Mesothelial cell of epicardium (in vitro differentiated cells): ENCODE results near the gene JAGN1. TPM values are rescaled to one million over a fixed set of nuclear protein-coding genes. Genes with fewer than 3 reads are reported as not detected.
A peak's percentile ranks its signal among the peaks of the same experiment; 100 is the strongest.
"Not testable (repeated sequence)": the region's sequence is repeated elsewhere in the genome, so short reads cannot be mapped to it uniquely, and the experiment has no call there.

ENCODE experiments used
- DNase-seq, 2 experiments: peaks; one replicate each; pipeline ENCODE4 v3.0.0; 2021; ENCODE audit warnings: low spot score in 2 of 2; ENCODE audit not compliant: unreplicated experiment in 2 of 2
- H3K27ac Mint-ChIP-seq: 2 replicates; pipeline ENCODE4 v1.8.0; 2021; ENCODE audit warnings: mixed read lengths
- H3K27me3 Mint-ChIP-seq: 2 replicates; pipeline ENCODE4 v1.8.0; 2021; ENCODE audit warnings: low read depth, mixed read lengths
- H3K36me3 Mint-ChIP-seq: 2 replicates; pipeline ENCODE4 v1.8.0; 2021; ENCODE audit warnings: mixed read lengths
- H3K4me1 Mint-ChIP-seq: 2 replicates; pipeline ENCODE4 v1.8.0; 2021; ENCODE audit warnings: mixed read lengths
- H3K4me3 Mint-ChIP-seq: 2 replicates; pipeline ENCODE4 v1.8.0; 2021; ENCODE audit warnings: mild to moderate bottlenecking, moderate library complexity, mixed read lengths
- H3K9me3 Mint-ChIP-seq: 2 replicates; pipeline ENCODE4 v1.8.0; 2021; ENCODE audit warnings: mixed read lengths
- total RNA-seq: library from RNA; stranded (reverse); gene quantifications from 3 replicates; pipeline ENCODE4 v1.2.1, GENCODE V29; 2021
- TF ChIP-seq, protein P1 (sequence below): fragments of 200-600 bp; sonication (generic); IDR thresholded peaks from one replicate; pipeline ENCODE4 v1.5.0; 2021; ENCODE audit warnings: antibody characterized with exemption; ENCODE audit not compliant: unreplicated experiment

JAGN1 gene
- total RNA-seq, 1 donor from 2014 or later: 32.1 TPM

DNA sequence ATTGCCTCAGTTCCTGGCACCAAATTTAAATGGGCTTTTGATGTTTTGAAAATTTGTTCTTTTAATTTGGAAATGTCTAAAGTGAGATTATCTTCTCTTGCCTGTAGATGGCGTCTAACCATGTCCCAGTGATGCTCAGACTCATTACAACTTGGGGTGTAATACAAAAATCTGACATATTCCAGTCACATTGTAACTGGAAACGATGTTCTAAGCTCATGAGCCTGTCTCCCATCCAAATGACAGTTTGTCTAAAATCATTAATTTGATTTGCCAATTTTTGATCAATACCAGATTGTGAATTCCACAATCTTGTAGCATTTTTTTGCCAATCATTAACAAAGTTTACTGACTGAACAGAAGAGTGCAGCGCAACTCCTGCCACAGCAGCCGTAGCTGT, 41.5 kb upstream of the JAGN1 start:
- H3K4me3 Mint-ChIP-seq, H3K9me3 Mint-ChIP-seq, DNase-seq, H3K36me3 Mint-ChIP-seq: not testable (repeated sequence)
- H3K4me1 Mint-ChIP-seq: peaks cover 25% of the 10 kb centered on the region
- peaks cover 14% of the 10 kb centered on the region for H3K27me3 Mint-ChIP-seq
- peak overlapping the region; percentile 68 for H3K27ac Mint-ChIP-seq
- TF ChIP-seq, protein P1, sequence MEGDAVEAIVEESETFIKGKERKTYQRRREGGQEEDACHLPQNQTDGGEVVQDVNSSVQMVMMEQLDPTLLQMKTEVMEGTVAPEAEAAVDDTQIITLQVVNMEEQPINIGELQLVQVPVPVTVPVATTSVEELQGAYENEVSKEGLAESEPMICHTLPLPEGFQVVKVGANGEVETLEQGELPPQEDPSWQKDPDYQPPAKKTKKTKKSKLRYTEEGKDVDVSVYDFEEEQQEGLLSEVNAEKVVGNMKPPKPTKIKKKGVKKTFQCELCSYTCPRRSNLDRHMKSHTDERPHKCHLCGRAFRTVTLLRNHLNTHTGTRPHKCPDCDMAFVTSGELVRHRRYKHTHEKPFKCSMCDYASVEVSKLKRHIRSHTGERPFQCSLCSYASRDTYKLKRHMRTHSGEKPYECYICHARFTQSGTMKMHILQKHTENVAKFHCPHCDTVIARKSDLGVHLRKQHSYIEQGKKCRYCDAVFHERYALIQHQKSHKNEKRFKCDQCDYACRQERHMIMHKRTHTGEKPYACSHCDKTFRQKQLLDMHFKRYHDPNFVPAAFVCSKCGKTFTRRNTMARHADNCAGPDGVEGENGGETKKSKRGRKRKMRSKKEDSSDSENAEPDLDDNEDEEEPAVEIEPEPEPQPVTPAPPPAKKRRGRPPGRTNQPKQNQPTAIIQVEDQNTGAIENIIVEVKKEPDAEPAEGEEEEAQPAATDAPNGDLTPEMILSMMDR: peak; percentile 35

DNA sequence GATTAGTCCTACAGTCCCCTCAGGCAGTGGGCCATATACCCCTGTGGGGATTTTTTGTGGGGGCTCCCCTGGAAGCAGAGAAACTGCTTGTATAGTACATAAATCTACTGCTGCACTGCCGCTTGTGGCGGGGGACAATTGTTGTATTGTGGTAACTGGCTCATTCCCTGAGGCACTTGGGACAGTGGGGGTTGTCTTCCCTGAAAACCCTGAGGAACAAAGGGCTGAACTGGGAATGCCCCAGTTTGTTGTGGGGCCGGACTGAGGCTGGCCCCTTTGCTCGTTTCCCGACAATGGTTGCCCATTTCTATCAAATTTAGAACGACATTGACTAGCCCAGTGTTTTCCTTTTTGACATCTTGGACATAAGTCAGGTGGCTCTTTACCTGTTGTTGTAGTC, 39.0 kb upstream of the JAGN1 start:
- not testable (repeated sequence) for H3K36me3 Mint-ChIP-seq, H3K4me3 Mint-ChIP-seq, H3K9me3 Mint-ChIP-seq, H3K27ac Mint-ChIP-seq, DNase-seq
- Mint-ChIP-seq H3K4me1 (peaks cover 28% of the 10 kb centered on the region), H3K27me3 (peaks cover 14% of the 10 kb centered on the region)

DNA sequence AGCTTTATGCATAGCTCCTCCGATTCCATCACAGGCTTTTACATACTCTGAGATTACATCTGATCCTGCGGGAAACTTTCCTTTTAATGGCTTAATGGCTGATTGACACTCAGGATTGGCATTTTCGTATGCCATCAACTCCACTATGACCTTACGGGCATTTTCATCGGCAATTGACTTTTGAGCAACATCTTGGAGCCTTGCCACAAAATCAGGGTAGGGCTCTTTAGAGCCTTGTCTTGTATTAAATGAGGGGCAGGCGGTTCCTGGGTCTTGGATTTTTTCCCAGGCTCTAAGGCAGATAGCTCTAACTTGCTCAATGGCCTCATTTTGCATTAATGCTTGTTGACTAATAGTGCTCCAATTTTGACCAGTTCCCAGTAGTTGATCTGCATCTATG, 38.5 kb upstream of the JAGN1 start:
- Mint-ChIP-seq H3K4me1 (peaks cover 28% of the 10 kb centered on the region), H3K27me3 (peaks cover 14% of the 10 kb centered on the region)
- H3K4me3 Mint-ChIP-seq, H3K9me3 Mint-ChIP-seq, H3K27ac Mint-ChIP-seq, H3K36me3 Mint-ChIP-seq, DNase-seq: not testable (repeated sequence)

DNA sequence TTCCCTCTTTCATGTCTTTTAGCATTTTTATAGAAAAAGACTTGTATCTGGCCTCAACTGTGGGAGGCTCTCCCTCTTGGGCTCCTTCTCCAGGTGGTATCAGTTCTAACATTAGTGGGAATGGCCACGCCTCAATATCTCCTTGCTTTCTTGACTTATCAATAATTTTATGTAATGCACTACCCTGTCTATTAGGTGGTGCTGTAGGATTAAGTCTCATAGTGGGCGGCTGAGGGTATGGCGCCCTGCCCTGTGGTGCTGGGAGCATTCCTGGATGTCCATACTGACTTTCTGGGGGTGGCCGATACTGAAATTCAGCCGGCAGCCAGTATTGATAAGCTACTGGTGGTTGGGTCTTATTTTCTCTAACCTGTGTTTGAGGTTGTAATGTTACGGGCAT, 37.9 kb upstream of the JAGN1 start:
- Mint-ChIP-seq H3K4me1 (peaks cover 28% of the 10 kb centered on the region), H3K27ac (no peak overlapping the region), H3K9me3 (no peaks in the 10 kb centered on the region), H3K4me3 (no peak overlapping the region), H3K27me3 (peaks cover 14% of the 10 kb centered on the region), H3K36me3 (no peaks in the 10 kb centered on the region)
- TF ChIP-seq, protein P1: no peak
- DNase-seq: no peak

DNA sequence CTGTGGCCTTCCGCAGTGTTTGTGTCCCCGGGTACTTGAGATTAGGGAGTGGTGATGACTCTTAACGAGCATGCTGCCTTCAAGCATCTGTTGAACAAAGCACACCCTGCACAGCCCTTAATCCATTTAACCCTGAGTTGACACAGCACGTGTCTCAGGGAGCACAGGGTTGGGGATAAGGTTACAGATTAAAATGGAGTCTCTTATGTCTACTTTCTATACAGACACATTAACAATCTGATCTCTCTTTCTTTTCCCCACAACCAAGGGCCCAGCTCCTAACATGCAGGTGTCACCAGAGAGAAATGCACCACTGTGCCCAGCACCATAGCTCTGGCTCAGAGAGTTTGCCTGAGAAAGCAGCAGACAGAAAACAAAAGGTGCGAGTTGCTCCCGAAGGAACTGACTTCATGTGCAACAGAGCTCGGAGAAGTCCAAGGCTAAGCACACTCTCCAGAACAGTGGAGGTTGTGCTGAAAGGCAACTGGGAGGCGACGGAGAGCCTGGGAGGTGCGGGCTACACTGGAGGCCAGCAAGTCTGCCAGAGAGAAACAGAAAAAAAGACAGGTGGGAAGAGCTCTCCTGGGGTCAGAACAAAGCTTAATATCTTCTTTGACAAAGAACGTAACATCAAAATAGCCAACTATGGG, 36.0 kb upstream of the JAGN1 start:
- H3K27ac Mint-ChIP-seq, H3K9me3 Mint-ChIP-seq, DNase-seq, H3K4me3 Mint-ChIP-seq, H3K36me3 Mint-ChIP-seq: not testable (repeated sequence)
- H3K4me1 Mint-ChIP-seq: peaks cover 16% of the 10 kb centered on the region
- peaks cover 14% of the 10 kb centered on the region for H3K27me3 Mint-ChIP-seq

DNA sequence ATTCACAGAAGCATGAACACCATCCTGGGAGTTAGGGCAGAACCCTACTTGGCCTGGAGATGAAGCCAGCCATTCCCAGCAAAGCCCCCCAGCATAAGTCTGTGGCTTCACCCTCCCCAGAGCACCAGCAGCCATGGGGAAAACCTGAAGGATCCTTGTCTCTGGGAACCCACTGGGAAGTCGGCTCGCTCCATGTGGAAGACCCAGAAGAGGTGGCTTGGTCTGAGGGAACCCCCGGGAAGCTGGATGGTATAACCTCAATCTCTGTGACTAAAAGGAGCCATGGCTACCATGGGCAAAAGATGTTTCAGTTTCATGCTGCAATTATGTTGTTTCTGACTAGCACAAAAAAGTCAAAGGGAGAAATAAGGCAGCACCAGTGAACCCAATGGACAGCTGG, 34.8 kb upstream of the JAGN1 start:
- no peak for DNase-seq
- Mint-ChIP-seq H3K9me3 (no peaks in the 10 kb centered on the region), H3K36me3 (no peaks in the 10 kb centered on the region), H3K27me3 (peaks cover 14% of the 10 kb centered on the region), H3K4me3 (no peak overlapping the region), H3K4me1 (peaks cover 16% of the 10 kb centered on the region), H3K27ac (no peak overlapping the region)
- TF ChIP-seq, protein P1: no peak

DNA sequence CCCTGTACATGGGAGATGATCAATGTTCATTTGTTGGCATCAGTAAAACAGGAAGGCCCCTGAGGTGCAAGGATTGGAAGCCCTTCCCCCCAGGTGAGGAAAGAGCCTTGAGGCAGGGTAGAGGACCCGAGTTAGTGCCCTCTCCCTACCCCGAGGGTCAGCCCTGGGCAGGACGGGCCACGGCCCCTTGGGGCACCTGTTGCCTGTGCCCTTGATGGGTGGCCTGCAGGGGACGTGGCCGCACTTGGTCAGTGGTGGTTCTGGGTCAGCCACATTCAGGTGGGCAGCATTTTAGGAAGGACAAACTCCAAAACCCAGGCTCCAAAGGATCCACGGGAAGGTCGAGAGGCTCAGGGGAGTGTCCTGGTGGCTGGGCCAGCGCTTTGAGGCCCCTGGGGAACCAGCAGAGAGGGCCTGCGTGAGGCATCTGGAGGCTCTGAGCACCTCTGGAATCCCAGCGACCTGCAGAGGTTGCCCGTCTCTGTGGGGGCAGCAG, 30.8 kb upstream of the JAGN1 start:
- no peak overlapping the region for H3K4me3 Mint-ChIP-seq

More for the DNA sequence above, 30.8 kb upstream of the JAGN1 start:
- Mint-ChIP-seq H3K4me1 (peaks cover 10% of the 10 kb centered on the region), H3K27ac (no peak overlapping the region), H3K36me3 (no peaks in the 10 kb centered on the region), H3K27me3 (no peaks in the 10 kb centered on the region), H3K9me3 (no peaks in the 10 kb centered on the region)
- TF ChIP-seq, protein P1: no peak
- DNase-seq: no peak
